HepG2 (cell line): ENCODE data around the gene S100A12. TPM values are rescaled to one million over a fixed set of nuclear protein-coding genes. Genes with fewer than 3 reads are reported as not detected.

Experiments
- ATAC-seq: fragments of 200-7000 bp; cut with Tn5 transposase; 3 replicates; pipeline ENCODE4 v1.9.1; 2020; ENCODE audit warnings: mild to moderate bottlenecking, moderate library complexity
- BruUV-seq: library from RNA; stranded (reverse); fragments of 400-500 nt; replicated peaks from 2 replicates; lab custom pipeline; 2021; lab: Mats Ljungman, UMichigan
- CTCF ChIA-PET: fragments of 300-600 bp; formaldehyde crosslinking; extraction: SDS; loops from one replicate; lab custom pipeline; 2021; ENCODE audit warnings: low total read pairs, inconsistent platforms, low intra/inter-chr PET ratio; lab: Yijun Ruan, JAX
- POLR2A ChIA-PET: fragments of 350-600 bp; sonication (Branson Sonifier 250); formaldehyde crosslinking; loops from one replicate; lab custom pipeline; 2020; ENCODE audit warnings: antibody characterized with exemption, inconsistent platforms; lab: Yijun Ruan, JAX
- DNase-seq: peaks from one replicate; pipeline ENCODE4 v3.0.0-alpha.2; 2015; ENCODE audit warnings: low spot score
- FAIRE-seq: peaks from 3 replicates; lab custom pipeline; 2011; peaks lifted over from hg19 to GRCh38; lab: Jason Lieb, UNC
- H2AFZ ChIP-seq: one replicate; pipeline ENCODE4 v1.6.1; 2011; ENCODE audit warnings: low read length, inconsistent platforms
- H3K27ac ChIP-seq: fragments of 300-600 bp; 3 replicates; pipeline ENCODE4 v1.8.0; 2011; ENCODE audit warnings: mixed run types, mild to moderate bottlenecking, mixed read lengths, low read length, inconsistent platforms; ENCODE audit not compliant: insufficient read depth; ENCODE audit errors: extremely low read length
- H3K27me3 ChIP-seq, 2 experiments: fragments of 200-600 bp in 1 of 2; 2 replicates in 1 of 2; 3 replicates in 1 of 2; pipeline versions ENCODE4 v1.6.0 to v1.8.0; 2011; ENCODE audit warnings: low read length in 2 of 2, mild to moderate bottlenecking in 2 of 2, moderate library complexity in 2 of 2, inconsistent platforms in 1 of 2; ENCODE audit not compliant: insufficient read depth in 2 of 2, control insufficient read depth in 1 of 2
- H3K36me3 ChIP-seq, 2 experiments: fragments of 200-600 bp in 1 of 2; replicated peaks in 1 of 2; 2 replicates in 1 of 2; 3 replicates in 1 of 2; pipeline versions ENCODE4 v1.5.1 to v1.8.0; 2011; ENCODE audit warnings: low read length in 2 of 2, inconsistent platforms in 1 of 2; ENCODE audit not compliant: insufficient read depth in 2 of 2, control insufficient read depth in 1 of 2
- H3K4me1 ChIP-seq: 2 replicates; pipeline ENCODE4 v1.5.1; 2012; ENCODE audit warnings: low read length, inconsistent platforms; ENCODE audit not compliant: insufficient read depth
- H3K4me2 ChIP-seq: 2 replicates; pipeline ENCODE4 v1.6.0; 2011; ENCODE audit warnings: low read depth, low read length, inconsistent platforms
- H3K4me3 ChIP-seq, 3 experiments: fragments of 200-600 bp in 1 of 3; sonication (generic), shearing (Covaris generic) in 1 of 3; replicated peaks in 1 of 3; 2 replicates each; pipeline ENCODE4 v1.5.1; 2011 to 2016; ENCODE audit warnings: low read length in 3 of 3, inconsistent platforms in 2 of 3, low read depth in 2 of 3, mild to moderate bottlenecking in 2 of 3, control low read depth in 1 of 3, mixed read lengths in 1 of 3; ENCODE audit not compliant: insufficient read depth in 1 of 3
- H3K79me2 ChIP-seq: one replicate; pipeline ENCODE4 v1.6.1; 2011; ENCODE audit warnings: low read length, inconsistent platforms; ENCODE audit not compliant: insufficient read depth
- H3K9ac ChIP-seq: 2 replicates; pipeline ENCODE4 v1.6.0; 2011; ENCODE audit warnings: mild to moderate bottlenecking, low read depth, low read length, inconsistent platforms; ENCODE audit not compliant: insufficient read depth
- H3K9me3 ChIP-seq: 2 replicates; pipeline ENCODE4 v1.5.1; 2012; ENCODE audit warnings: mild to moderate bottlenecking, low read length
- H4K20me1 ChIP-seq: 2 replicates; pipeline ENCODE4 v1.6.0; 2011; ENCODE audit warnings: inconsistent platforms, mild to moderate bottlenecking, low read length, moderate library complexity; ENCODE audit not compliant: insufficient read depth
- CBFB ChIP-seq: sonication (generic); formaldehyde crosslinking; IDR thresholded peaks from 2 replicates; pipeline ENCODE4 v1.4.0; 2020; ENCODE audit warnings: missing genetic modification reagents
- CEBPB ChIP-seq: IDR thresholded peaks from 2 replicates; pipeline ENCODE4 v1.6.1; 2011; ENCODE audit warnings: low read depth, low read length, improper control_type of control experiment, borderline replicate concordance
- CEBPG ChIP-seq: IDR thresholded peaks from 2 replicates; pipeline ENCODE4 v1.6.1; 2016
- ETV5 ChIP-seq: IDR thresholded peaks from 2 replicates; pipeline ENCODE4 v1.6.1; 2018; ENCODE audit warnings: missing biosample characterization, missing genetic modification reagents, inconsistent platforms, borderline replicate concordance
- GABPB1 ChIP-seq: IDR thresholded peaks from 2 replicates; pipeline ENCODE4 v1.6.1; 2016; ENCODE audit warnings: mild to moderate bottlenecking, missing genetic modification reagents, moderate library complexity, missing compliant biosample characterization
- PATZ1 ChIP-seq: sonication (generic); formaldehyde crosslinking; IDR thresholded peaks from 2 replicates; pipeline ENCODE4 v1.4.0; 2020; ENCODE audit warnings: missing genetic modification reagents
- ZNF224 ChIP-seq: sonication (generic); formaldehyde crosslinking; IDR thresholded peaks from 2 replicates; pipeline ENCODE4 v1.5.0; 2020; ENCODE audit warnings: mild to moderate bottlenecking, missing genetic modification reagents
- WGBS: methylation state at CpG from one replicate; pipeline ENCODE4 v1.1.6; 2017; ENCODE audit warnings: low lambda C conversion rate; 5-methylcytosine and 5-hydroxymethylcytosine counted together
- in situ Hi-C: cut with HindIII; loops from 2 replicates; pipeline ENCODE4 v1.10.0; 2017; ENCODE audit warnings: low pct_unique_long_range_greater_than_20kb; ENCODE audit not compliant: extremely low pct_ligation_motif_present
- intact Hi-C: fragments of 100-400 bp; cut with micrococcal nuclease; formaldehyde crosslinking; loops from one replicate; pipeline ENCODE4 v1.10.0; 2022; ENCODE audit not compliant: unreplicated experiment
- polyA plus RNA-seq, 8 experiments: library from polyadenylated mRNA; depleted of rRNA in 3 of 8; stranded (reverse) in 7 of 8; unstranded in 1 of 8; fragments of >200 nt; fragmentation: Illumina TruSeq in 4 of 8; extraction: Trizol in 4 of 8; gene quantifications; 2 replicates each; pipeline versions ENCODE4 v1.2.1 to v1.2.3, GENCODE V29; 2011 to 2016; ENCODE audit warnings: low read depth in 4 of 8, missing spikeins in 1 of 8, mixed read lengths in 1 of 8; ENCODE audit not compliant: insufficient read depth in 1 of 8
- total RNA-seq, 5 experiments: library from RNA; depleted of rRNA; stranded (reverse); fragments of >200 nt; fragmentation: Illumina TruSeq; extraction: Trizol; gene quantifications; 2 replicates each; pipeline ENCODE4 v1.2.3, GENCODE V29; 2016; ENCODE audit warnings: low read depth in 1 of 5

The S100A12 gene
- total and polyA plus RNA-seq, 2 of the 13 experiments (the other 11 are each of a cell fraction or from before 2014, with no cell fraction given), result not detected

GRCh38 chr1:153357076-153357852 is 18.2 kb downstream of the S100A12 start:
- Histone ChIP-seq H3K4me3 (no peak overlapping the region), H3K27ac (no peak overlapping the region), H3K27me3 (no peaks in the 10 kb centered on the region; a peak in 1 of 5 replicates), H3K4me2 (no peak overlapping the region), H4K20me1 (peaks cover 5% of the 10 kb centered on the region), H3K79me2 (no peaks in the 10 kb centered on the region), H2AFZ (no peak overlapping the region), H3K4me1 (0 out of 2 replicates have a peak, but pooled peaks cover 5% of the 10 kb centered on the region), H3K9ac (no peak overlapping the region), H3K36me3 (no peaks in the 10 kb centered on the region), H3K9me3 (no peaks in the 10 kb centered on the region)
- in situ Hi-C loops, result no loop called here
- DNase-seq (peak; percentile 12), FAIRE-seq (no peak), ATAC-seq (peak; percentile 64)
- intact Hi-C loops, result no loop called here
- 4% methylated on average over 5 of the region's 10 CpGs for WGBS
- BruUV-seq, result no TSS peak
- CTCF ChIA-PET, result no interaction called here
- TF ChIP-seq GABPB1 (0 out of 2 replicates have a peak, but pooled peaks have one; percentile 35), CEBPG (CRISPR knock-in tag) (peak; percentile 62), CEBPB (peak; percentile 70; the same call in 1 of the 2 replicates), ETV5 (CRISPR knock-in tag) (peak; percentile 40; the same call in 1 of the 2 replicates), ZNF224 (no peak), PATZ1 (CRISPR knock-in tag) (peak; percentile 30; the same call in 1 of the 2 replicates), CBFB (CRISPR knock-in tag) (no peak)
- POLR2A ChIA-PET, result no interaction called here
